Activated T-helper 9 cell treated with anti-CD3 and anti-CD28 coated beads, Interleukin-2, amount 50 U/mL, for 16 hours (primary cell): ENCODE measurements around the gene SRPK3.
"Not testable (repeated sequence)": the region's sequence is repeated elsewhere in the genome, so short reads cannot be mapped to it uniquely, and the experiment has no call there.

Experiments used
- DNase-seq: peaks from one replicate; pipeline ENCODE4 v3.0.0-alpha.2; 2020; ENCODE audit warnings: low read depth

Gene SRPK3

GRCh38 chrX:153745067-153745433 lies 35.8 kb upstream of the SRPK3 start:
- DNase-seq = not testable (repeated sequence)

- DNase-seq = no peak
Measured at GRCh38 chrX:153746359-153746758, 34.5 kb upstream of the SRPK3 start.

DNA sequence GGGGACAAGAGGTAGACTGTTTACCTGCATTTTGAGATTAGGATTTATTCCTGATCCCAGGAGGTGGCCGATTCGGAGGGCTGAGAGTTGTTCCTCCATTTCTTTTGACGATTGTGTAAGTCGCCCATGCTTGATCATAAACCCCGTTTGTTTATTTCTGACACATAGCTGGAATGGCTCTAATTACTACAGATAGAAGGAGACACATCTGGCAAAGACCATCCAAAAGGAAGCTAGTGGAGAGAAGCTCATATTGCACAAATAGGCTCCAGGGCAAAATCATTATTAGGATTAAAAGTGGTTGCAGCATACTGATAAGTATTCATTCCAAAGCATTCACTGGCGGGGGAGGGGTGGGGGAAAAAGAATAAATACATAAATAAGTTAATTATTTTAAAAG lies 33.9 kb upstream of the SRPK3 start:
- not testable (repeated sequence) for DNase-seq

DNA sequence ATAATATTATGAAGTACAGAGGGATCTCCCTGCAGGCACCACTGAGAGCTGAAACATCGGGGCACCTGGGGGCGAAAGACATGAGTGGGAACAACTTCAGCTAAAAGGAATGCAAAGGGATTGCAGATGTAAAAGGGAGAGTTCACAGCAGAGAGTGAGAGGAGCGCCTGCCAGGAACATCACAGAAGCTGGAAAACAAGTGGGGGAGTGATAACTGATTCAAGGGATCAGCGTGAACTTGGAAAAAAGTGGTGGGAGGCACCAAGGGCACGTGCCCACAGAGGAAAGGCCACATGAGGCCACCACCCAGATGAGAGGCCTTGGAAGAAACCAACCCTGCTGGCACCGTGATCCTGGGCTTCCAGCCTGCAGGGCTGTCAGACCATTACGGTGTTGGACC lies 31.8 kb upstream of the SRPK3 start:
- DNase-seq = not testable (repeated sequence)

DNA sequence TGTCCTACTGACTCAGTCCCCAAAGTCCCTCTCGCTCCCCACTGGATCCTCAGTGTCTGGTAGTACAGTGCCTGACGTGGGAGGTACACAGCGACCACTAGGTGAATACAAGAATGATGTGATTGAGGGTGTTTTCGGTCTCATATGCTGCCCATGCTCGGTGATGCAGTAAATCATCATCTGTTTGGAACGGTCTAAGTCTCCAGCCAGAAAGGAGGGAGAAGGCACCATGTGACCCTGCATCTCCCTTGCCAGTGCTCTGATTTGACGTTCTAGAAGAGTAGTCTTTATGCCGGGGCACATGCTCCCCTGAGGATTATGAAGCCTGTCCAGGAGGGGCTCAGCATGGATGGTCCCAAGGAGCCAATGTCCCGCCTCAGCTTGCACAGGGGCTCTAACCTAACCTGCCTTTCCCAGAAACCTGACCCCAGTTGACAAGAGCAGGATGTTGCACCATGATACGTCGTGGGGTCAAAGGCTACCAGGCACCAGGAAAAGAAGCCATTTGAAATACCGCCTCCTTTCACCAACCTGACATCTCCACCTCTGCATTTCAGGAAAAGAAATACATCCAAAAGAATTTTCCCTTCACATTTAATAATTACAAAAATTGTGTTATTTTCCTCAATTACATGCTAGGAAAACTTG lies 30.6 kb upstream of the SRPK3 start:
- no peak for DNase-seq

GRCh38 chrX:153755136-153755535 lies 25.7 kb upstream of the SRPK3 start:
- no peak for DNase-seq

- DNase-seq = no peak
Measured at GRCh38 chrX:153761863-153762262, 19.0 kb upstream of the SRPK3 start.

DNA sequence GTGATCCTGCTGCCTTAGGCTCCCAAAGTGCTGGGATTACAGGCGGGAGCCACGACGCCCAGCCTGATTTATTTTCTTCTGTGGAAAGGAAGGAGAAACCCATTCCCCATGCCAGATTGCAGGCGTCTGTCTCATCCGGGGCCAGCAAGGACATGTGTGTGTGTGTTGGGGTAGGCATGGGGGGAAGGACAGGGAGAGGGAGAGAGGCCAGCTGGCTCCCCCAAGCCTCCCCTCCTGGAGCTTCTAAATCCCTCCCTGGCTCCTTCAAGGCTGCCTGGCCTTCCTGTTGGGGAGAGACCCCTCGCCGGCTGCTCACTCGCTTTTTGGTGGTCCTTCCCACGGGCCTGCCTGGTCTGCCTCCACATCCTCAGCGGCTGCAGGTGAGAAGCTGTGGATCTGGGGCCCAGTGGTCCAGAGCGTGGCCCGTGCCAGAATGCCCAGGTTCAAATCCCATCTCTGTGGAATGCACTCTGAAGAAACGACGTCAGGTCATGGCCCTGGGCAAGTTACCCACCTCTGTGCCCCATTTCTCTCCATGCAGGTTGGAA lies 18.1 kb upstream of the SRPK3 start:
- DNase-seq = no peak

DNA sequence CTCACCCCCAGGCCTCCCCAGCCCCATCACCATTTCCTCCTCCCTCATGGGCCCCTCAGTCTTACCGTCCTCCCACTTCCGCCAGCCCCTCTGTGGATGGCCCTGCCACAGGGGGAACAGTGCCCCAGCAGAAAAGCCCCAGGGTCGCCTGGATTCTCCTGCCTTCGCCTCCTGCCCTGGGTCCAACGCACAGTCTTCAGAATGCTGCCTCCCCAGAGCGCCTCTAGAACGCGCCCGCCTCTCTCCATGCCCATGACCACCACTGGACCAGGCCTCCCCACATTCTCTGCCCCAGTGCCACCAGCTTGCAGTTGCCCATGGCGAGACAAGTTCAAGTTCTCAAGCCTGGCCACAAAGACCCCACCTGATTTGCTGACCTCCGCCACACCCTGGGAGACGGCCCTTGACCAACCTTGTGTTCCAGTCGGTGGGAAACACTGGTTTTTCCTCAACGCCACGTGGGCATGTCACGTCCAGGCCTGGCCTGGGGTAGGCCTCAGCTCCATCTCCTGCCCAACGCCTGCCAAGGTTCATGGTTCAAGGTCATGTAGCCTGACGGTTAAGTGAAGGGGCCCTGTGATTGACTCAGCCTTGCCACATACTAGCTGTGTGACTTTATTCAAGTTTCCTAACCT lies 17.4 kb upstream of the SRPK3 start:
- no peak for DNase-seq

DNA sequence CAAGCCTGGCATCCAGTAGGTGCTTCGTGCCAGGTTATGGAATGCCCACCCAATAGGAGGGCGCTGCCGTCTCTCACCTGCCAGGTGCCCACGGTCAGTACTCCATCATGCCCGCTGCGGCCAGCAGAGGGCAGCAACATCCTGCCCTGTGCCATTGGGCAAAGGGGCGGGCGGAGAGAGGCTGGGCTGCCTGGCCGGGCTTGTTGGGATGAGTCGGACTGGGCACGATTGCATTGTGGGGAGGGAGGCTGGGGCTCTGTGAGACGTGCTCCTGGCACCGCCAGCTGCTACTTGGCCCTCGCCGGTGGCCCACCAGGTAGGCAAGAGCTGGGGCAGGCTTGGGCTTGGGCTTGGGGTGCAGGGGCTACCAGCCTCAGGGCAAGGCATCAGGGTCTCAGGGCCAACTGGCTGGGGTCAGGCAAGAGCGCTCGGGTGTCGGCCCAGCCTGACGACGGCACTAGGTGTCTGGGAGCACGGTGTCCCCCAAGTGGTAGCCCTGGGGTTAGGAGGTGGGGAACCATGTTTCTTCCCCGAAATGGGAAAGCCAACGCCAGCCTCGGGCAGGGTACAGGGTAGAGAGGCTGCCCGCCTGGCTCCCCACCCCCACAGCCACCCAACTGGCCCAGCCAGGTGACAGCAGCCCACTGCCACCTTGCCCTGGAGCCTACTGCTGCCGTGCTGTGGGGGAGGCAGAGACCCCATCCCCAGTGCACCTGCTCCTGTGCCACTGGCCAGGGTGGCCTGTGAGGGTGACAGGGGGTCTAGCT lies 16.7 kb upstream of the SRPK3 start, which contains the start of gene PLXNB3:
TSS of gene PLXNB3 (plus strand) at position 261 of the 767 bp plus-strand sequence. CDS start 1,287 bp downstream, outside the sequence.
- peak; percentile 70 for DNase-seq

DNA sequence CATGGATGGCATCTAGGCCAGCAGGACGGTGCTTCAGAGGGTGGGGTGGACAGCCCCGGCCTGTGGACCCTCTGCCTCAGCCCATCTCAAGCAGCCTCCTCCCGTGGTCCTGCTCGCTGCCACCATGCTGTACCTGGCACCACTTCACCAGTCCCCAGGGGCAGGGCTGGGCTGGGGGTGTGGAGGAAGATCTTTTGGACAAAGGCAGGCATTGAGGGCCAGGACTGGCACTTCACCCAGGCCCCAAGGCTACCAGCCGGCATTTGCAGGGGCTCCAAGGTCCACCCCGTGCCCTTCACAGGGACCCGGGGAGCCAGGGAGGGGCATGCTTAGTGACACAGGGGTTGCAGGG lies 16.1 kb upstream of the SRPK3 start:
- DNase-seq = no peak

DNA sequence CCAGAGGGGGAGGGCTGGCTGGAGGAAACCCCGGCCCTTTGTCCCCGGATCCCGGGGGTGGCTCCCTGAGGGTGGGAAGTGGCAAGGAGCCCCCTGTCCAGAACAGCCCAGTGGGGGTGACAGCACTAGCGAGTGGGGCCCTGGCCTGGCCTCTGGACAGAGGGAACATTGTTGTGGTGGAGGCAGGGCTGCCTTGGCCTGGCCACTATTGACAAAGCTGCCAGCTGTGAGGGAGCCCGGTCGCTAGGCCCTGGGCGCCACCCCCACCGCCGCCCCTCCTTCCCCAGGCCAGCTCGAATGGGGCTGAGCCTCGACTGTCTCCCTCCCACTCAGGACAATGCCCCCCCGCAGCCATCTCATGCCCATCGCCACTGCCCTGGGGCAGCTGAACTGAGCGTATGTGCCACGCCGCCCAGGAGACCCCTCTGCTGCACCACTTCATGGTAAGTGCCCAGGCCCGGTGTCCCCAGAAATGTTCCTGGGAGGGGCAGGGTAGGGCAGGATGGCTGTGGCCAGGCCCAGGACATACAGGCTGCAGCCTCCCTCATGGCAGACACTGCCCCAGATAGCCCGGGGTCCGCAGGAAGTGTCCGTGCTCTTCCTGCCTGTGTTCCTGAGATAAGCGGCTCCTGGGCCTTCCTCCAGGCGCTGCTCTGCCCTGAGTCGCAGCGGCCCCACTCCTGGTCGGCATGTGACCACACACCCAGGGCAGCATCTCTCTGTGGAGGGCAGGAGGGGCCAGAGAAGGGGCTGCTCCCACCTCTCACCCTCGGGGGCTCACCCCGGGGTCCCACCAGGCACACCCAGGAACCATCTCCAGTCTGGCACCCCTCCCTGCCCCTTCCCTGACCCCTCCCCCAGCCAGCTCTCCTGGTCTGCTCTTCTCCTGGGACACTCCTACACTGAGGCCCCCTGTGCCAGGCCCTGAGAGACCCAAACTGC lies 15.4 kb upstream of the SRPK3 start:
- DNase-seq = no peak

DNA sequence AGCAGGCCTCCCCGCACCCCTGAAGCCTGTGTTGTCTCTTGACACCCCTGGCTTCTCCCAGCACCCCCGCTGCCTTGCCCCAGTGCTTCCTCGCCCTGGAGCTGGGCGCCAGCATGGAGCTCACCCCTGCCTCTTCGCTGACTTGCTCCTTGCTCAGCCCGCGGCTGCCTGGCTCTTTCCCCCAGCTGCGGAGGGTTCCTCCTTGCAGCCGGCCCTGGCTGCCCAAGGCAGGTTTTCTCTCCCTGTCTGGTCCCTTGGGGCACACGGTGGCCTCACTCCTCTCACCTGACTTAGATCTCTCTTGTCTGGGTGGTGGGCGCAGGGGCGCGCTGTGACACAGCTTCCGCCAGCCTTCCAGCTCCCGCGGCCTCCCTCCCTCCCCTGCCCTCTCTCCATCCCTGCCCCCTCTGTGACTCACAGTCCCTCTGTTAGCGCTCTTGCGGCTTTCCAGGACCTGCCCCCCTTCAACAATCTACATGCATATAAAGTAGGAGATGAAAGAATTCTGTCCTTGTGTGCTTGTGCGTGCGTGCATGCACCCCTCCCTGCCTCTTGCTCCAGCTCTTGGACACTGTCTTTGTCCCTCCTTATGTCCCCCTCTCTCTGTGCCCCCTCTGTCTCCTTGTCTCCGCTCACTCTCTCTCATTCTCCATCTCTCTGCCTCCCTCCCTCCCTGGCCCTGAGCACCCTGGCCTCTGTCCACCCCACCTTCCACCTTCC lies 14.6 kb upstream of the SRPK3 start:
- no peak for DNase-seq

DNA sequence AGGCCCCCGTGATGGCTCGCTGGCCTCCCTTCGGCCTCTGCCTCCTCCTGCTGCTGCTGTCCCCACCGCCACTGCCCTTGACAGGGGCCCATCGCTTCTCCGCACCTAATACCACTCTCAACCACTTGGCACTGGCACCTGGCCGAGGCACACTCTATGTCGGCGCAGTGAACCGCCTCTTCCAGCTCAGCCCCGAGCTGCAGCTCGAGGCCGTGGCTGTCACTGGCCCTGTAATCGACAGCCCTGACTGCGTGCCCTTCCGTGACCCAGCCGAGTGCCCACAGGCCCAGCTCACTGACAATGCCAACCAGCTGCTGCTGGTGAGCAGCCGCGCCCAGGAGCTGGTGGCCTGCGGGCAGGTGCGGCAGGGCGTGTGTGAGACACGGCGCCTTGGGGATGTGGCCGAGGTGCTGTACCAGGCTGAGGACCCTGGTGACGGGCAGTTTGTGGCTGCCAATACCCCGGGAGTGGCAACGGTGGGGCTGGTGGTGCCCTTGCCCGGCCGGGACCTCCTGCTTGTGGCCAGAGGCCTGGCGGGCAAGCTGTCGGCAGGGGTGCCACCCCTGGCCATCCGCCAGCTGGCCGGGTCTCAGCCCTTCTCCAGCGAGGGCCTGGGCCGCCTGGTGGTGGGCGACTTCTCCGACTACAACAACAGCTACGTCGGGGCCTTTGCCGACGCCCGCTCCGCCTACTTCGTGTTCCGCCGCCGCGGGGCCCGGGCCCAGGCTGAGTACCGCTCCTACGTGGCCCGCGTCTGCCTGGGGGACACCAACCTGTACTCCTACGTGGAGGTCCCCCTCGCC lies 13.8 kb upstream of the SRPK3 start:
- no peak for DNase-seq

DNA sequence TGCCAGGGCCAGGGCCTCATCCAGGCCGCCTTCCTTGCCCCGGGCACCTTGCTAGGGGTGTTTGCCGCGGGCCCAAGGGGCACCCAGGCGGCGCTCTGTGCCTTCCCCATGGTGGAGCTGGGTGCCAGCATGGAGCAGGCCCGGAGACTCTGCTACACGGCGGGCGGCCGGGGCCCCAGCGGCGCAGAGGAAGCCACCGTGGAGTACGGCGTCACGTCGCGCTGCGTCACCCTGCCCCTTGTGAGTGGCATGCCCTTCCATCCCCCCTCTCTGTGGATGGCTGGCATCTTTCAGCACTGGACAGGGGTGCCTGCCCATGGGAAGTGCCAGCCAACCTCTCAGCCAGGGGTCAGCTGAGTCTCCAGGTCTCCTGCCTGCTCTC lies 13.2 kb upstream of the SRPK3 start:
- no peak for DNase-seq

DNA sequence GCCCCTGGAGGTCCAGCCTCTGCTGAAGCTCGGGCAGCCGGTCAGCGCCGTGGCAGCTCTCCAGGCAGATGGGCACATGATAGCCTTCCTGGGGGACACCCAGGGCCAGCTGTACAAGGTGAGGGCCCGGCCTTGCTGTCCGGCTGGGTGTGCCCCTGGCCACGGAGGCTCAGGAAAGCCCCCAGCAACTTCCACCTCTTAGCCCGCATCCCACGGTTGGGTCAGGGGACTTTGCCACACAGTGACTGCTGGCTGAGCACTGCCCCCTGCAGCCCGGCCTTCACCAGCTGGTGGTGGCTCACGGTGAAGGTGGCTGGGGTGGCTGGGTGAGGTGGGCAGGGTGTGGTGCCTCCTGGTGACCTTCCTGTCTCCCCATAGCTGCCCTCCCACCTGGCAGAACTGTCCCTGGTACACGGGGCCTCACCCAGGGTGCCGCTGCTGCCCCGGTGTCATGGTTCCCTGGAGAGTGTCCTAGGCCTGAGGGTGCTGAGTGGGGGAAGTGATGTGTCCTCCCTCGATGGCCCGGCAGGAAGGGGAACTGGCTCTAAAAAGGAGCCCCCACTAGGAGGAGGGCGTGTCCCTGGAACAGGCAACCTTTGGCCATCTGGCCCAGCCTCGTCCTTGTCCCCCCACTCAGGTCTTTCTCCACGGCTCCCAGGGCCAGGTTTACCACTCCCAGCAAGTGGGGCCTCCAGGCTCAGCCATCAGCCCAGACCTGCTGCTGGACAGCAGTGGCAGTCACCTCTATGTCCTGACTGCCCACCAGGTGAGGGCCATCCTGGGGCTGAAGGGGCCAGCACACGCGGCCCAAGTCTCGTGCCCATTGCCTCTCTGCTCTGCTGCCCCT lies 12.3 kb upstream of the SRPK3 start:
- no peak for DNase-seq

DNA sequence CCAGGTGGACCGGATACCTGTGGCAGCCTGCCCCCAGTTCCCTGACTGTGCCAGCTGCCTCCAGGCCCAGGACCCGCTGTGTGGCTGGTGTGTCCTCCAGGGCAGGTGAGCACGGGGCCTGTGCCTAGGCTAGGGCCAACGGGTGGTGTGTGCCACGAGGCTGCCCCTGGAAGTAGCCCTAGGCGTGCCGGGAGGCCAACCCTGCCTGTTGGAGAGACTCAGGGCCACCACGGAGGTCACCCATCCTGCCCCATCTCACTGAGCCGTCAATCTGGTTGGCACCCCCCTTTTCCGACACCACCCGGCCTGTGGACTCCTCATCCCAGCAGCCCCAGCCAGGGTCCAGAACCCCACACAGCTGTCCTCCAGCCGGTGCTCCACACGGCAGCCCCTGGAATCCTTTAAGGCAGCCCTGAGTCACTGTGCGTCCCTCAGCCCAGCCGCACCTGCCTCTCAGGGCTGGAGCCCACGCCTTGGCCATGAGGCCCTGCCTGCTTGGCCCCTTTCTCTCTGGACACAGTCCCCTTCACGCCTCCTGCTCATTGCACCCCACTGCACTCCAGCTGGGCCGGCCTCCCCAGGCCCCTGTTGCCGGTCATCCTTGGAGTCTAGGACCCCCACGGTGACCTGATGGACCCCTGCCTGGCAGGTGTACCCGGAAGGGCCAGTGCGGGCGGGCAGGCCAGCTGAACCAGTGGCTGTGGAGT lies 11.5 kb upstream of the SRPK3 start:
- no peak for DNase-seq

DNA sequence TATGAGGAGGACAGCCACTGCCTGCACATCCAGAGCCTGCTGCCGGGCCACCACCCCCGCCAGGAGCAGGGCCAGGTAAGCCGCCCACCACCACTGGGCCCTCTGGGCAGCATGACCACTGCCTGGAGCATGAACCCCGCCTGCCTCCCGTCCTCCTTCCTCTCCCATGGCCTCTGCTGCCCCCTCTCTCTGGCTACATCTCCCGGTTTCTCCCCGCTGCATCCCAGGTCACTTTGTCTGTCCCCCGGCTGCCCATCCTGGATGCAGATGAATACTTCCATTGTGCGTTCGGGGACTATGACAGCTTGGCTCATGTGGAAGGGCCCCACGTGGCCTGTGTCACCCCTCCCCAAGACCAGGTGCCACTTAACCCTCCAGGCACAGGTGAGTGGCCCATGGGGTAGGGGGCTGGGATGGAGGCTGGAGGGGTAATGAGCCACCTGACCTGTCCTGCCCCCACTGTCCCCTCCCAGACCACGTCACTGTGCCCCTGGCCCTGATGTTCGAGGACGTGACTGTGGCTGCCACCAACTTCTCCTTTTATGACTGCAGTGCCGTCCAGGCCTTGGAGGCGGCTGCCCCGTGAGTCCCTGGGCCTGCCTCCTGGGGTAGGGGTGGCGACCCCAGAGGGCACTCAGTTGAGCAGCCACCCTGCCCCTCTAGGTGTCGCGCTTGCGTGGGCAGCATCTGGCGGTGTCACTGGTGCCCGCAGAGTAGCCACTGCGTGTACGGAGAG lies 10.8 kb upstream of the SRPK3 start:
- no peak for DNase-seq
